ENCODE measurements around the gene SEMA3B.

Gene SEMA3B

GRCh38 chr3:50232303-50232702 lies 36.6 kb upstream of the SEMA3B start:
- TF ChIP-seq, protein P1, sequence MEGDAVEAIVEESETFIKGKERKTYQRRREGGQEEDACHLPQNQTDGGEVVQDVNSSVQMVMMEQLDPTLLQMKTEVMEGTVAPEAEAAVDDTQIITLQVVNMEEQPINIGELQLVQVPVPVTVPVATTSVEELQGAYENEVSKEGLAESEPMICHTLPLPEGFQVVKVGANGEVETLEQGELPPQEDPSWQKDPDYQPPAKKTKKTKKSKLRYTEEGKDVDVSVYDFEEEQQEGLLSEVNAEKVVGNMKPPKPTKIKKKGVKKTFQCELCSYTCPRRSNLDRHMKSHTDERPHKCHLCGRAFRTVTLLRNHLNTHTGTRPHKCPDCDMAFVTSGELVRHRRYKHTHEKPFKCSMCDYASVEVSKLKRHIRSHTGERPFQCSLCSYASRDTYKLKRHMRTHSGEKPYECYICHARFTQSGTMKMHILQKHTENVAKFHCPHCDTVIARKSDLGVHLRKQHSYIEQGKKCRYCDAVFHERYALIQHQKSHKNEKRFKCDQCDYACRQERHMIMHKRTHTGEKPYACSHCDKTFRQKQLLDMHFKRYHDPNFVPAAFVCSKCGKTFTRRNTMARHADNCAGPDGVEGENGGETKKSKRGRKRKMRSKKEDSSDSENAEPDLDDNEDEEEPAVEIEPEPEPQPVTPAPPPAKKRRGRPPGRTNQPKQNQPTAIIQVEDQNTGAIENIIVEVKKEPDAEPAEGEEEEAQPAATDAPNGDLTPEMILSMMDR (IDR thresholded peaks at IDR 0.05) = no peak
- TF ChIP-seq ZFX (IDR thresholded peaks at IDR 0.05; ENCODE audit: borderline replicate concordance) = no peak
- H3K27ac ChIP-seq = no peak overlapping the region

DNA sequence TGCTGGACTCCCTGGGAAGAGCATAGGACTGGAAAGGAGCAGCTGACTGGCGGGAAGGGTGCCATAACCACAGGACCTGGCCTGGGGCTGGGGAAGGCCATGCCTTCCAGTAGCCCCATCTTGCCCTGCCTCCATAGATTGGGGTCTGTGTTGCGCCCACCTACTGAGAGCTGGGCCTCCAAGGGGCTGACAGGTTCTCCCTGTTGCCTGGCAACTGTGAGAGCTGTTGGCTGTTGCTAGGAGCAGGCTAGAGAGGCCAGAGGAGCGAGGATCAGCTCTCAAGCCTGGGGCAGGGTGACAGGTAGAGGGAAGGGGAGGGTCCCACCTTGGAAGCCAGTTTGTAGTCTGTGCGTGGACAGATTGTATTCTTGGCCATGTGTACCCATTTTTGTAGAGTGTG lies 35.8 kb upstream of the SEMA3B start:
- TF ChIP-seq, protein P1 (IDR thresholded peaks at IDR 0.05) = no peak
- no peak for TF ChIP-seq ZFX (IDR thresholded peaks at IDR 0.05; ENCODE audit: borderline replicate concordance)
- no peak overlapping the region; the same call in 1 of the 2 replicates for H3K27ac ChIP-seq

GRCh38 chr3:50235716-50236483 lies 33.0 kb upstream of the SEMA3B start, which contains the start of gene GNAI2:
Gene GNAI2 (plus strand): TSS chr3:50236204. CDS start chr3:50236336, 132 bp downstream.
- H3K27ac ChIP-seq = peak within 1 kb of the TSS; percentile 93
- no peak for TF ChIP-seq ZFX (IDR thresholded peaks at IDR 0.05; ENCODE audit: borderline replicate concordance)
- TF ChIP-seq, protein P1 (IDR thresholded peaks at IDR 0.05) = no peak

GRCh38 chr3:50236484-50237132 lies 32.3 kb upstream of the SEMA3B start:
- peak overlapping the region; percentile 93 for H3K27ac ChIP-seq
- TF ChIP-seq, protein P1 (IDR thresholded peaks at IDR 0.05) = no peak

DNA sequence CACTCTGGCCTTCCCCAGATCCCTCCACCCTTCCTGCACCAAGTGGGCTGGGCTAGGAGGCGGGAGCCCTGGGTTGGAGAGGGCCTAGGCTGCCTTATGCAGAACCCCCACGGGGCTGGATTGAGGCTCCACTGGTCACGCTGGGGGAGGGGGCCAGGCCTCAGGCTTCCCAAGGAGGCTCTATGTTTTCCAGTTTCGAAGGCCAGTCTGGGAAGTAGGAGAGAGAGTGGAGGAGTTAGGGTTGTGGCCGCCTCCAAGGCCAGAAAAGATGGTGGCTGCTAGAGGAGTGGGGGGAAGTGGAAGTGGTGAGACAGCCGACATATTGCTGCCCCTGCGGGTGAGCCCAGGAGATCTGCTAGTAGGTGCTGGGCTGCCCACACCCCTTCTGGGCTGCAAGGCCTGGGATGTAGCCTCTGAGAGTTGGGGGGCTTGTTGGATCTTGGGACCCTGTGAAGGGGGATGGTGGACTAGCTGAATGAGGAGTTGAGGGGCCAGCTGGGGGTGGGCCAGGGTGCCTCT lies 31.8 kb upstream of the SEMA3B start:
- TF ChIP-seq, protein P1 (IDR thresholded peaks at IDR 0.05) = no peak
- no peak for TF ChIP-seq ZFX (IDR thresholded peaks at IDR 0.05; ENCODE audit: borderline replicate concordance)
- H3K27ac ChIP-seq = peak overlapping the region; percentile 93

- H3K27ac ChIP-seq = peak overlapping the region; percentile 93
- no peak for TF ChIP-seq ZFX (IDR thresholded peaks at IDR 0.05; ENCODE audit: borderline replicate concordance)
- TF ChIP-seq, protein P1 (IDR thresholded peaks at IDR 0.05) = no peak
Observed at GRCh38 chr3:50237754-50238548, 31.0 kb upstream of the SEMA3B start.
